ENCODE measurements around the gene SCNM1.
"Not testable (repeated sequence)": the region's sequence is repeated elsewhere in the genome, so short reads cannot be mapped to it uniquely, and the experiment has no call there.

Gene SCNM1

DNA sequence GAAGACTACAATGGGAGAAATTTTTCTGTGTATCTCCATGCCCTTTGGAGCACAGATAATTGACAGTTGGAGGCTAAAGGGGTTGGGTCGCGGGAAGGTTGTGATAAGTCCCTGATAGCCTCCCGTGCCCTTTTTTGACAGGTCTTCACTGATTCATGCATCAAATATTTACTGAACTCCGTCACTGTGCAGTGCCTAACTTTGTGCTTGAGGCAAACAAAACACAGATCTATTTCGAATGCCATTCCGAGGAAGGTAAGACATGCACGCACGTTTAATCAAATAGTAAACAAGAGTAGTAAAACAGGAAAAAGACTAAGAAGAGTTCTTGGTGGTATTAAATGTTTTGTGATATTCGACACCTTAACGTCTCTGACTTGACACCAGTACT, 31.9 kb downstream of the SCNM1 start:
- H3K27me3 ChIP-seq (ENCODE audit: insufficient read depth, low read length): no peaks in the 10 kb centered on the region
- no peaks in the 10 kb centered on the region; the same call in 1 of the 2 replicates for H3K4me1 ChIP-seq (ENCODE audit: insufficient read depth, low read length)
- peak overlapping the region; percentile 97 for H3K4me3 ChIP-seq (ENCODE audit: low read length)
- H3K36me3 ChIP-seq (ENCODE audit: insufficient read depth, low read depth, low read length): peaks cover 11% of the 10 kb centered on the region; the same call in 1 of the 2 replicates
- peak overlapping the region; percentile 94 for H3K27ac ChIP-seq (ENCODE audit: low read length)
- peak overlapping the region; percentile 98; the same call in 1 of the 2 replicates for H3K9ac ChIP-seq (ENCODE audit: low read depth, low read length)
- H3K9me3 ChIP-seq (ENCODE audit: insufficient read depth, low read depth, low read length): no peaks in the 10 kb centered on the region

DNA sequence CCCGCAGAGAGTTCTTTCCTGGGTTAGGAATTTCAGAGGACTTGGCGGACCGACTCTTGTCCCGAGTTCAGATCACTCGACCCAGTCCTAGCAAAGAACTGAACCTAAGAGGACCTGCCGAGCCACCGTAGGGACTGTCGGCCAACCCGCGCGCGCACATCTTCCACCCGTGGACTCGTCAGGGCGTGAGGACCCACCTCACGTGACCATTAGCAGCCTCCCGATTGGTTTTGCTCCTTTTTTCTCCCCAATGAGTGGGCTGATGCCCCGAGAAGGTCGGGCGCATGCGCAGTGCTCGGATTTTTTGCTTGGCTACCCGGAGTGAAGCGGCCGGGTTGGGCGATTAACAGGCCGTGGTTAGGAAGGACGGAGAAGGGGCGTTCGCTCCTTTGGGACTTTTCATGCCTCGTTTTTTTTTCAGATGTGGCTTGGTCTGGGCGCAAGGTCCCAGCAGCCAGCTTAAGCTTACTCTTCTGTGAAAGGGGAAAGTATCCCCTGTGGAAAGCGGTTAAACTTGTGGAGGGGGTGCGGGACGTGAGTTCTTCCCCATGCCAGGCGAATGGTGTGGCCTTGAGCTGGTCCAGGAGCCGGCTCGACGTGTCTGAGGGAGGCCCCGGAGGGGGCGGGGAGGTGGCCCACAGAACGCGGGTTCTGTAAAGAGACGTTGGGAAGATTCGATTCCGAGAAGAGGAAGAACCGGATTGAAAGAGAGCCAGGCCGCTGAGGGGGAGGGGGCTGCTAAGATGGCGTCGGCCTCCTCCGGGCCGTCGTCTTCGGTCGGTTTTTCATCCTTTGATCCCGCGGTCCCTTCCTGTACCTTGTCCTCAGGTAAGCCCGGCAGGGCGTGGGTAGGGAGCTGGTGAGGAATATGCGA, 32.5 kb downstream of the SCNM1 start, which contains the start of gene PIP5K1A:
Gene PIP5K1A (plus strand): TSS at position 299 of the 874 bp plus-strand sequence. CDS start 445 bp downstream, at position 744.
- Histone ChIP-seq H3K36me3 (ENCODE audit: insufficient read depth, low read depth, low read length) (peaks cover 17% of the 10 kb centered on the region; the same call in 1 of the 2 replicates), H3K27ac (ENCODE audit: low read length) (peak within 1 kb of the TSS; percentile 94), H3K4me3 (ENCODE audit: low read length) (peak within 1 kb of the TSS; percentile 97), H3K4me1 (ENCODE audit: insufficient read depth, low read length) (no peaks in the 10 kb centered on the region; the same call in 1 of the 2 replicates), H3K9me3 (ENCODE audit: insufficient read depth, low read depth, low read length) (no peaks in the 10 kb centered on the region), H3K9ac (ENCODE audit: low read depth, low read length) (peak within 1 kb of the TSS; percentile 98), H3K27me3 (ENCODE audit: insufficient read depth, low read length) (no peaks in the 10 kb centered on the region)

DNA sequence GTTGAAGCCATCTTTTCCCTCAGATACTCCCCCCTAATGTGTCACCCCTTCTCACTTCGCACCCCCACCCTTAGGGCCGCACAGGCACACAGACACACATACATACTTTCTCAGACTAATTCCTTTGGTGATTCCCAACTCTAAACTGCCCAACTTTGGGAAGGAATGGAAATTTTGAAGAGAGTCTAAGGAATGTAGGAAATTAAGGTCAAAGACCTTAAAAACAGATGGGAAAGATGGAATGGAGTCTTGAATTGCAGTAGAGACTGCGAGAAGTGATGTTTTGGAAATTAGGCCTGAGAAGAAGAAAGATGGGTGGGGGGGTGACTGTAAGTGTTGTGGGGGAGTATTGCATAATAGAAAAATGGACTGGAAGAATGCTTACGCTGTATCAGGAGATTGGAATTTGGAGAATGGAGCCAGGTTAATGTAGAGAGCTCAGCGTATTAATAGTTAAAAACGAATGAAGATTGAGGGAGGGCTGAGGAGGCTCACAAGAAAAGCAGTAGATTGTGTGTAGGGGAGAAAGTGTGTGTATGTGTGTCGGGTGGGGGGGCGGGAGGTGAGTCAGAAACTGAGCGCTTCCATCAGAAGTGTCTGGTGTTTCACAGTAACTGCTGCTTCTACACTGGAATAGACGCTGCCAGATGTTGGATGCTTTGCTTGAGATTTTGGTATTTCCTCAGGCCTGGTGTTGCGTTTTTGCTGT, 34.1 kb downstream of the SCNM1 start:
- Histone ChIP-seq H3K36me3 (ENCODE audit: insufficient read depth, low read depth, low read length) (peaks cover 33% of the 10 kb centered on the region; the same call in 1 of the 2 replicates), H3K4me1 (ENCODE audit: insufficient read depth, low read length) (no peaks in the 10 kb centered on the region; the same call in 1 of the 2 replicates), H3K27ac (ENCODE audit: low read length) (no peak overlapping the region), H3K9me3 (ENCODE audit: insufficient read depth, low read depth, low read length) (no peaks in the 10 kb centered on the region), H3K4me3 (ENCODE audit: low read length) (peak overlapping the region; percentile 97), H3K27me3 (ENCODE audit: insufficient read depth, low read length) (no peaks in the 10 kb centered on the region), H3K9ac (ENCODE audit: low read depth, low read length) (peak overlapping the region; percentile 98)

DNA sequence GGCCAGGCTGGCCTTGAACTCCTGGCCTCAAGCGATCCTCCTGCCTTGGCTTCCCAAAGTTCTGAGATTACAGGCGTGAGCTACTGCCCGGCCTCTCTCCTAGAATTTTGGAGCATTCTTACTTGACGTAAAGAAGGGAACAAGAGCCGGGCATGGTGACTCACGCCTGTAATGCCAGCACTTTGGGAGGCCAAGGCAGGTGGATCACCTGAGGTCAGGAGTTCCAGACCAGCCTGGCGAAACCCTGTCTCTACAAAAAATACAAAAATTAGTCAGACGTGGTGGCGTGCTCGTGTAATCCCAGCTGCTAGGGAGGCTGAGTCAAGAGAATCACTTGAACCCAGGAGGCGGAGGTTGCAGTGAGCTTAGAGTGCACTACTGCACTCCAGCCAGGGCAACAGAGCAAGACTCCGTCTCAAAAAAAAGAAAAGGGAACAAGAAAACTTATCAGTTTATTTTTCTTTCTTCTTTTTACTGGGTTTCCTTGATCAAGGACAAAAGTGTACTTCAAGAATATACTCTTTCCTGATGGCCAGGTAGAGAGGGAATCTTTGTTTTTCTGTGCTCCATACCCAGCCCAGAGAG, 39.5 kb downstream of the SCNM1 start:
- H3K9me3 ChIP-seq (ENCODE audit: insufficient read depth, low read depth, low read length); H3K27me3 ChIP-seq (ENCODE audit: insufficient read depth, low read length); H3K4me3 ChIP-seq (ENCODE audit: low read length); H3K27ac ChIP-seq (ENCODE audit: low read length); H3K4me1 ChIP-seq (ENCODE audit: insufficient read depth, low read length); H3K9ac ChIP-seq (ENCODE audit: low read depth, low read length): not testable (repeated sequence)
- peaks cover 73% of the 10 kb centered on the region for H3K36me3 ChIP-seq (ENCODE audit: insufficient read depth, low read depth, low read length)

DNA sequence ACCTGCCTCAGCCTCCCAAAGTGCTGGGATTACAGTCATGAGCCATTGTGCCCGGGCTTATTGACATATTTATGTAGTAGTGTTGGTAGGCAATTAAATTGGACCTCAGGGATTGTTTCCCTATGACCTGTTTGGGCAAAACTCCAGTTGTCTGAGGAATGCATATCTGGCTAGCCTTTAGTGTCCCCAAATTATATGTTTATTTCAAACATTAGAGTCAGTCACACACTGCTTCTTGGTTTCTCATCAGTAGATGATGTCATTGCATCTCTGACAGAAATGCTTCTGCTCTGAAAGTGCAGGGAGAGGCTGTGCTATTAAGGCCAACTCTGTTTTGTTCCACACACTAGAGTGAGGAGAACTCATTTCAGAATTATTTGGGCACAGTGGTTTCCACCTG, 44.9 kb downstream of the SCNM1 start:
- Histone ChIP-seq H3K9ac (ENCODE audit: low read depth, low read length) (no peak overlapping the region), H3K27ac (ENCODE audit: low read length) (no peak overlapping the region), H3K36me3 (ENCODE audit: insufficient read depth, low read depth, low read length) (peaks cover 70% of the 10 kb centered on the region)

DNA sequence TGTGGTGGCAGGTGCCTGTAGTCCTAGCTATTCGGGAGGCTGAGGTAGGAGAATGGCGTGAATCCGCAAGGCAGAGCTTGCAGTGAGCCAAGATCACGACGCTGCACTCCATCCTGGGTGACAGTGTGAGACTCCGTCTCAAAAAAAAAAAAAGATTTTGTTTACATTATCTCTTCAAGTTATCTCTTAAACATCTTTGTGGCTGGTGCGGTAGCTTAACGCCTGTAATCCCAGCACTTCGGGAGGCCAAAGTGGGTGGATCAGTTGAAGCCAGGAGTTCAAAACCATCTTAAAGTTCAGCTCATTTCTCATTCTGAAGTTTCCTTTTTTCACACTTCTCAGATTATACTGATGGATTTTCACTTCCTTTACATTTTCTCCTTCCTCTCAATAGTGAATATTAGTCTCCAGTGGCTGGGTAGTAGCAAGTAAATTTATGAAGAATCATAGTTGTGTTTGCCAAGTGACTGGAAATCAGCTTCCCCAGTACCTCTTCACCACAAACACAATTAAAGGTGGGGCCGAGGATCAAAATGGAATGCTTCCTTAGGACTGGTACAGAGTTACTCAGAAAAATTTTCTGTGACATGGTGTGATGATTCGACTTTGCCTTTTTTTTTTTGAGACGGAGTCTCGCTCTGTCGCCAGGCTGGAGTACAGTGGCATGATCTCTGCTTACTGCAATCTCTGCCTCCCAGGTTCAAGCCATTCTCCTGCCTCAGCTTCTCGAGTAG, 46.2 kb downstream of the SCNM1 start:
- no peak overlapping the region for H3K27ac ChIP-seq (ENCODE audit: low read length)
- H3K9ac ChIP-seq (ENCODE audit: low read depth, low read length): no peak overlapping the region
- H3K4me3 ChIP-seq (ENCODE audit: low read length): no peak overlapping the region
- no peaks in the 10 kb centered on the region for H3K4me1 ChIP-seq (ENCODE audit: insufficient read depth, low read length)
- no peaks in the 10 kb centered on the region for H3K9me3 ChIP-seq (ENCODE audit: insufficient read depth, low read depth, low read length)
- H3K27me3 ChIP-seq (ENCODE audit: insufficient read depth, low read length): no peaks in the 10 kb centered on the region
- peaks cover 58% of the 10 kb centered on the region for H3K36me3 ChIP-seq (ENCODE audit: insufficient read depth, low read depth, low read length)

More for the DNA sequence above, 44.9 kb downstream of the SCNM1 start:
- no peaks in the 10 kb centered on the region for H3K4me1 ChIP-seq (ENCODE audit: insufficient read depth, low read length)
- H3K27me3 ChIP-seq (ENCODE audit: insufficient read depth, low read length): no peaks in the 10 kb centered on the region
- no peak overlapping the region for H3K4me3 ChIP-seq (ENCODE audit: low read length)
- no peaks in the 10 kb centered on the region for H3K9me3 ChIP-seq (ENCODE audit: insufficient read depth, low read depth, low read length)

DNA sequence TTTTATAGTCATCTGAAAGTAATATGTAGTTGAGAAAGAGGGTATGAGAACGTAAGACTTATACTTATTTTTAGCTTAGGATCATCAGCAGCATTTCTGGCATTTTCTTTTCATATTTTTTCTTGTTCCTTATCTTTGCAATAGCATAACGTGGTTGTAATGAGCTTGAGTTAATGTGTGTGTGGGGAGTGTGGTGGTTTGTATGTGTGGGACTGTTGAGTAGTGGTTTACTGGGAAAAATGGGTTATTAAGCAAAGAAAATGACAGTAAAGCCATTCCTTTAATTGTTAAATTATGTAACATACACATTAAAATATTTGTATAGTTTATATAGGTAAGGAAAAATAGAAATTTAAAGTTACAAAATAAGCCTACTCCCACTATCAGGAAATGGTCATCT, 47.6 kb downstream of the SCNM1 start:
- Histone ChIP-seq H3K27me3 (ENCODE audit: insufficient read depth, low read length) (no peaks in the 10 kb centered on the region), H3K9me3 (ENCODE audit: insufficient read depth, low read depth, low read length) (no peaks in the 10 kb centered on the region), H3K36me3 (ENCODE audit: insufficient read depth, low read depth, low read length) (peaks cover 52% of the 10 kb centered on the region), H3K27ac (ENCODE audit: low read length) (no peak overlapping the region), H3K4me3 (ENCODE audit: low read length) (no peak overlapping the region), H3K9ac (ENCODE audit: low read depth, low read length) (no peak overlapping the region), H3K4me1 (ENCODE audit: insufficient read depth, low read length) (no peaks in the 10 kb centered on the region)
